Measurements from ENCODE around the gene PRPF31. TPM values are rescaled to one million over a fixed set of nuclear protein-coding genes. Genes with fewer than 3 reads are reported as not detected.
A peak's percentile ranks its signal among the peaks of the same experiment; 100 is the strongest.

PRPF31 gene
- total RNA-seq, 4 donors from 2014 or later, result 37.7 to 67.5 (median 42.9) TPM

- H3K9me3 ChIP-seq, result no peaks in the 10 kb centered on the region
- no peak for DNase-seq (ENCODE audit: low spot score in 2 of 2)
- H3K27me3 ChIP-seq, result no peaks in the 10 kb centered on the region
- WGBS, 2 donors, result 2 to 3% methylated on average over 28 of the region's 28 CpGs
- H3K27ac ChIP-seq, result peak overlapping the region; percentile 40 to 96 (median 86)
- H3K4me3 ChIP-seq, result peak overlapping the region; percentile 56 to 77 (median 67)
- peaks cover 0 to 31% (median 28%) of the 10 kb centered on the region in 3 donors for H3K36me3 ChIP-seq
- TF ChIP-seq POLR2A (IDR thresholded peaks at IDR 0.05) (no peak), EP300 (IDR thresholded peaks at IDR 0.05) (no peak), CTCF (IDR thresholded peaks at IDR 0.05) (no peak)
- H3K4me1 ChIP-seq, result peaks cover 0 to 61% (median 31%) of the 10 kb centered on the region in 4 donors
These were observed 44.7 kb downstream of the PRPF31 start for GRCh38 chr19:54160182-54160811.

GRCh38 chr19:54160854-54161253 lies 45.3 kb downstream of the PRPF31 start:
- Histone ChIP-seq H3K27me3 (no peaks in the 10 kb centered on the region), H3K4me3 (peak overlapping the region in 3 of 4 donors; percentile 57 to 77 (median 77)), H3K9me3 (no peaks in the 10 kb centered on the region), H3K27ac (peak overlapping the region in 2 of 4 donors; percentile 79 to 92), H3K4me1 (peaks cover 0 to 61% (median 31%) of the 10 kb centered on the region in 4 donors), H3K36me3 (peaks cover 0 to 26% (median 23%) of the 10 kb centered on the region in 3 donors)
- TF ChIP-seq POLR2A (IDR thresholded peaks at IDR 0.05) (no peak), EP300 (IDR thresholded peaks at IDR 0.05) (no peak), CTCF (IDR thresholded peaks at IDR 0.05) (no peak)
- WGBS, 2 donors, result 37 to 38% methylated on average over 13 of the region's 13 CpGs
- DNase-seq (ENCODE audit: low spot score in 2 of 2), result no peak

- TF ChIP-seq EP300 (IDR thresholded peaks at IDR 0.05), result peak in 1 of 2 donors; percentile 20
- TF ChIP-seq CTCF (IDR thresholded peaks at IDR 0.05), result no peak
- peak; percentile 73 to 79 for DNase-seq (ENCODE audit: low spot score in 2 of 2)
- H3K4me3 ChIP-seq, result peak overlapping the region in 2 of 4 donors; percentile 39 to 51
These were observed 46.8 kb downstream of the PRPF31 start for GRCh38 chr19:54162241-54162805.

GRCh38 chr19:54162884-54163283 lies 47.3 kb downstream of the PRPF31 start:
- Histone ChIP-seq H3K27me3 (no peaks in the 10 kb centered on the region), H3K4me3 (peak overlapping the region in 1 of 4 donors; percentile 51), H3K9me3 (no peaks in the 10 kb centered on the region), H3K36me3 (peaks cover 0 to 5% (median 4%) of the 10 kb centered on the region in 3 donors), H3K4me1 (peaks cover 0 to 57% (median 31%) of the 10 kb centered on the region in 4 donors), H3K27ac (peak overlapping the region in 2 of 4 donors; percentile 39 to 60)
- TF ChIP-seq POLR2A (IDR thresholded peaks at IDR 0.05) (no peak), EP300 (IDR thresholded peaks at IDR 0.05) (no peak), CTCF (IDR thresholded peaks at IDR 0.05) (no peak)
- WGBS, 2 donors, result 61 to 70% methylated on average over 14 of the region's 14 CpGs
- no peak for DNase-seq (ENCODE audit: low spot score in 2 of 2)

More at GRCh38 chr19:54162241-54162805, 46.8 kb downstream of the PRPF31 start:
- Histone ChIP-seq H3K27me3 (no peaks in the 10 kb centered on the region), H3K9me3 (no peaks in the 10 kb centered on the region), H3K36me3 (peaks cover 0 to 11% (median 10%) of the 10 kb centered on the region in 3 donors), H3K4me1 (peaks cover 0 to 61% (median 31%) of the 10 kb centered on the region in 4 donors), H3K27ac (peak overlapping the region in 2 of 4 donors; percentile 39 to 43)
- 3% methylated on average over 19 to 34 of the region's 35 CpGs for WGBS, 2 donors
